ENCODE measurements around the gene BASP1.
"Not testable (repeated sequence)": the region's sequence is repeated elsewhere in the genome, so short reads cannot be mapped to it uniquely, and the experiment has no call there.

DNA sequence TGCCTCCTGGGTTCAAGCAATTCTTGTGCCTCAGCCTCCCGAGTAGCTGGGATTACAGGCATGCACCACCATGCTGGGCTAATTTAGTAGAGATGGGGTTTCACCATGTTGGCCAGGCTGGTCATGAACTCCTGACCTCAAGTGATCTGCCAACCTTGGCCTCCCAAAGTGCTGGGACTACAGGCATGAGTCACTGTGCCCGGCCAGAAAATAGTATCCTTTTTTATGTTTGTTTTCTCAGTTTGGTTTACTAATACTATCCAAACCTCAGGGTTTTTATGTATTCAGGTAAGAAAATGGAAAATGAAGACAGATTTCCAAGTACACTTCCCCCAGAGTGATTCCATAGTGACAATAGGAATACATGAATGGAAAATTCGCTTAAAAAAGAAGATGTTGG, 101.7 kb downstream of the BASP1 start:
- TF ChIP-seq NBN (IDR thresholded peaks at IDR 0.05); HDGF (IDR thresholded peaks at IDR 0.05); EGR1 (IDR thresholded peaks at IDR 0.05; ENCODE audit: borderline replicate concordance in 1 of 2, low read depth in 2 of 2, low read length in 2 of 2); TBL1XR1 (IDR thresholded peaks at IDR 0.05; ENCODE audit: low read depth, low read length); TARDBP (IDR thresholded peaks at IDR 0.05; ENCODE audit: borderline replicate concordance); JUND (IDR thresholded peaks at IDR 0.05; ENCODE audit: low read depth, low read length): not testable (repeated sequence)
- TF ChIP-seq, protein P1, sequence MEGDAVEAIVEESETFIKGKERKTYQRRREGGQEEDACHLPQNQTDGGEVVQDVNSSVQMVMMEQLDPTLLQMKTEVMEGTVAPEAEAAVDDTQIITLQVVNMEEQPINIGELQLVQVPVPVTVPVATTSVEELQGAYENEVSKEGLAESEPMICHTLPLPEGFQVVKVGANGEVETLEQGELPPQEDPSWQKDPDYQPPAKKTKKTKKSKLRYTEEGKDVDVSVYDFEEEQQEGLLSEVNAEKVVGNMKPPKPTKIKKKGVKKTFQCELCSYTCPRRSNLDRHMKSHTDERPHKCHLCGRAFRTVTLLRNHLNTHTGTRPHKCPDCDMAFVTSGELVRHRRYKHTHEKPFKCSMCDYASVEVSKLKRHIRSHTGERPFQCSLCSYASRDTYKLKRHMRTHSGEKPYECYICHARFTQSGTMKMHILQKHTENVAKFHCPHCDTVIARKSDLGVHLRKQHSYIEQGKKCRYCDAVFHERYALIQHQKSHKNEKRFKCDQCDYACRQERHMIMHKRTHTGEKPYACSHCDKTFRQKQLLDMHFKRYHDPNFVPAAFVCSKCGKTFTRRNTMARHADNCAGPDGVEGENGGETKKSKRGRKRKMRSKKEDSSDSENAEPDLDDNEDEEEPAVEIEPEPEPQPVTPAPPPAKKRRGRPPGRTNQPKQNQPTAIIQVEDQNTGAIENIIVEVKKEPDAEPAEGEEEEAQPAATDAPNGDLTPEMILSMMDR (IDR thresholded peaks at IDR 0.05 in 2 of 3, conservative IDR thresholded peaks at IDR 0.05 in 1 of 3; ENCODE audit: control insufficient read depth in 2 of 3, extremely low read depth in 1 of 3, insufficient read depth in 1 of 3, low read depth in 3 of 3, low read length in 3 of 3): not testable (repeated sequence)
- TF ChIP-seq, protein P2, sequence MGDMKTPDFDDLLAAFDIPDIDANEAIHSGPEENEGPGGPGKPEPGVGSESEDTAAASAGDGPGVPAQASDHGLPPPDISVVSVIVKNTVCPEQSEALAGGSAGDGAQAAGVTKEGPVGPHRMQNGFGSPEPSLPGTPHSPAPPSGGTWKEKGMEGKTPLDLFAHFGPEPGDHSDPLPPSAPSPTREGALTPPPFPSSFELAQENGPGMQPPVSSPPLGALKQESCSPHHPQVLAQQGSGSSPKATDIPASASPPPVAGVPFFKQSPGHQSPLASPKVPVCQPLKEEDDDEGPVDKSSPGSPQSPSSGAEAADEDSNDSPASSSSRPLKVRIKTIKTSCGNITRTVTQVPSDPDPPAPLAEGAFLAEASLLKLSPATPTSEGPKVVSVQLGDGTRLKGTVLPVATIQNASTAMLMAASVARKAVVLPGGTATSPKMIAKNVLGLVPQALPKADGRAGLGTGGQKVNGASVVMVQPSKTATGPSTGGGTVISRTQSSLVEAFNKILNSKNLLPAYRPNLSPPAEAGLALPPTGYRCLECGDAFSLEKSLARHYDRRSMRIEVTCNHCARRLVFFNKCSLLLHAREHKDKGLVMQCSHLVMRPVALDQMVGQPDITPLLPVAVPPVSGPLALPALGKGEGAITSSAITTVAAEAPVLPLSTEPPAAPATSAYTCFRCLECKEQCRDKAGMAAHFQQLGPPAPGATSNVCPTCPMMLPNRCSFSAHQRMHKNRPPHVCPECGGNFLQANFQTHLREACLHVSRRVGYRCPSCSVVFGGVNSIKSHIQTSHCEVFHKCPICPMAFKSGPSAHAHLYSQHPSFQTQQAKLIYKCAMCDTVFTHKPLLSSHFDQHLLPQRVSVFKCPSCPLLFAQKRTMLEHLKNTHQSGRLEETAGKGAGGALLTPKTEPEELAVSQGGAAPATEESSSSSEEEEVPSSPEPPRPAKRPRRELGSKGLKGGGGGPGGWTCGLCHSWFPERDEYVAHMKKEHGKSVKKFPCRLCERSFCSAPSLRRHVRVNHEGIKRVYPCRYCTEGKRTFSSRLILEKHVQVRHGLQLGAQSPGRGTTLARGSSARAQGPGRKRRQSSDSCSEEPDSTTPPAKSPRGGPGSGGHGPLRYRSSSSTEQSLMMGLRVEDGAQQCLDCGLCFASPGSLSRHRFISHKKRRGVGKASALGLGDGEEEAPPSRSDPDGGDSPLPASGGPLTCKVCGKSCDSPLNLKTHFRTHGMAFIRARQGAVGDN (IDR thresholded peaks at IDR 0.05): not testable (repeated sequence)
